Esophagus muscularis mucosa (tissue), 2 donors: Measurements from ENCODE around the gene MYO16.

ENCODE experiments used
- POLR2A ChIP-seq: fragments of 450-650 bp; IDR thresholded peaks from one replicate; pipeline ENCODE4 v1.6.1; 2017; ENCODE audit warnings: antibody characterized with exemption, moderate library complexity, mild to moderate bottlenecking, low read depth
- POLR2AphosphoS5 ChIP-seq, 2 donors: sonication (generic); formaldehyde crosslinking; IDR thresholded peaks; one replicate each; pipeline ENCODE4 v1.6.1; 2017; ENCODE audit warnings: antibody characterized with exemption in 2 of 2

DNA sequence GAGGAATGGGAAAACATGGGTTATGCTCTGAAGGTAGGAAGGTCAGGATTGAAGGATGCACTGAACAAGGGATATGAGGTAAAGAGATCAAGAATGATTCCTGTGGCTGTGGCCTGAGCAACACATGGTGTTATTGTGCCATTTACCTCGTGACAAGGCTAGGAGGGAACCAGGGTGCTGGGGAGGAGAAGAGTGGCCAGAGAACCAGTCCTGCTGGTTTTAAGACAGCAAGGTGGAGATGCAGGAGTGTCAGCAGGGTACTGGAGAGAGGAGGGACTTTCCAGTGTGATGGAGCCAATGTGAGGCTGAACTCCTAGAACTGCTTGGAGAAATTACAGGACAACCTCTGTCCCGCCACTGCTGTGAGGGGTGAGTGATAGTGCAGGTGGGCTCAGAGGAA is 282.4 kb downstream of the MYO16 start:
- no peak for TF ChIP-seq POLR2AphosphoS5 (IDR thresholded peaks at IDR 0.05)
- no peak for TF ChIP-seq POLR2A
